Measurements from ENCODE around the gene ZNF597. TPM values are rescaled to one million over a fixed set of nuclear protein-coding genes. Genes with fewer than 3 reads are reported as not detected.
A peak's percentile ranks its signal among the peaks of the same experiment; 100 is the strongest.

The ZNF597 gene, protein sequence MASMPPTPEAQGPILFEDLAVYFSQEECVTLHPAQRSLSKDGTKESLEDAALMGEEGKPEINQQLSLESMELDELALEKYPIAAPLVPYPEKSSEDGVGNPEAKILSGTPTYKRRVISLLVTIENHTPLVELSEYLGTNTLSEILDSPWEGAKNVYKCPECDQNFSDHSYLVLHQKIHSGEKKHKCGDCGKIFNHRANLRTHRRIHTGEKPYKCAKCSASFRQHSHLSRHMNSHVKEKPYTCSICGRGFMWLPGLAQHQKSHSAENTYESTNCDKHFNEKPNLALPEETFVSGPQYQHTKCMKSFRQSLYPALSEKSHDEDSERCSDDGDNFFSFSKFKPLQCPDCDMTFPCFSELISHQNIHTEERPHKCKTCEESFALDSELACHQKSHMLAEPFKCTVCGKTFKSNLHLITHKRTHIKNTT
- total RNA-seq (1.2 and 2.1 TPM in 2 replicates), polyA plus RNA-seq (0.56 and 2.5 TPM in 2 replicates)

GRCh38 chr16:3443108-3444031 lies at the start of gene ZNF597, which contains the start of gene NAA60:
TSS of gene ZNF597 (minus strand) at chr16:3443504. CDS start at chr16:3443153, 351 bp downstream.
TSS of gene NAA60 (plus strand) at chr16:3443680. CDS start at chr16:3476228, 32,548 bp downstream.
- TF ChIP-seq CTCF (IDR thresholded peaks at IDR 0.05; ENCODE audit: low read depth, low read length): no peak
- Histone ChIP-seq H3K9me3 (ENCODE audit: low read depth) (no peaks in the 10 kb centered on the region), H3K27ac (peak within 1 kb of the TSS; percentile 96), H3K4me3 (peak within 1 kb of the TSS; percentile 93), H3K4me1 (ENCODE audit: low read depth) (peaks cover 7% of the 10 kb centered on the region), H3K36me3 (peaks cover 7% of the 10 kb centered on the region), H3K27me3 (no peaks in the 10 kb centered on the region)
- DNase-seq (ENCODE audit: low read depth in 1 of 2, low spot score in 1 of 2): peak; percentile 93 to 97

- TF ChIP-seq CTCF (IDR thresholded peaks at IDR 0.05; ENCODE audit: low read depth, low read length): no peak
- Histone ChIP-seq H3K27ac (no peak overlapping the region), H3K9me3 (ENCODE audit: low read depth) (no peaks in the 10 kb centered on the region), H3K27me3 (no peaks in the 10 kb centered on the region), H3K4me3 (no peak overlapping the region), H3K4me1 (ENCODE audit: low read depth) (no peaks in the 10 kb centered on the region), H3K36me3 (no peaks in the 10 kb centered on the region)
- no peak for DNase-seq (ENCODE audit: low read depth in 1 of 2, low spot score in 1 of 2)
Measured at GRCh38 chr16:3492356-3492755, 49.1 kb upstream of the ZNF597 start.

GRCh38 chr16:3490911-3491629 lies 47.8 kb upstream of the ZNF597 start:
- Histone ChIP-seq H3K4me3 (no peak overlapping the region), H3K4me1 (ENCODE audit: low read depth) (no peaks in the 10 kb centered on the region), H3K36me3 (no peaks in the 10 kb centered on the region), H3K27ac (no peak overlapping the region), H3K9me3 (ENCODE audit: low read depth) (no peaks in the 10 kb centered on the region), H3K27me3 (no peaks in the 10 kb centered on the region)
- DNase-seq (ENCODE audit: low read depth in 1 of 2, low spot score in 1 of 2): no peak
- no peak for TF ChIP-seq CTCF (IDR thresholded peaks at IDR 0.05; ENCODE audit: low read depth, low read length)

- H3K27ac ChIP-seq: no peak overlapping the region
- no peak overlapping the region for H3K4me3 ChIP-seq
- H3K9me3 ChIP-seq (ENCODE audit: low read depth): no peaks in the 10 kb centered on the region
- no peak for DNase-seq (ENCODE audit: low read depth in 1 of 2, low spot score in 1 of 2)
- no peak for TF ChIP-seq CTCF (IDR thresholded peaks at IDR 0.05; ENCODE audit: low read depth, low read length)
- H3K4me1 ChIP-seq (ENCODE audit: low read depth): no peaks in the 10 kb centered on the region
- peaks cover 7% of the 10 kb centered on the region for H3K36me3 ChIP-seq
- no peaks in the 10 kb centered on the region for H3K27me3 ChIP-seq
Measured at GRCh38 chr16:3488801-3489200, 45.5 kb upstream of the ZNF597 start.

Data from cardiac muscle cell (in vitro differentiated cells and primary cell).